Amniotic stem cell (primary cell): ENCODE measurements around the gene RECK.

Experiments
- DNase-seq: peaks from one replicate; lab custom pipeline; 2025; lab: John Stamatoyannopoulos, UW

The RECK gene

DNA sequence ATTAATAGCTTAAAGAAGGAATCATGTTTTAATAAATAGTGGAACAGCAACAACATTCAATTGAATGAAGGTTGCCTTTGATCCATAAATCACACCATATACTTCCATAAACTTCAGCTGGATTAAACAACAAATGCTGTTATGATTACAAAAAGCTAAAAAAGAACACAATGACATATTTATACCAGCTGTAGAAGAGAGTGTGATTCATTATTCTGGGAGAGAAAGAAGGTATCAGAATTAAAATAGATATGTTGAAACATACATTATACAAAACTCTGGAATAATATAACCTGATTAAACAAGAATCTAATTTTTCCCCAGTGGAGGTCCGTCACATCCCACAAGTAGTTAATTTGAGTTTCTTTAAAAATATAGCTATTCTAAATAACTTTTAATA, 7.5 kb upstream of the RECK start:
- DNase-seq, result no peak

DNA sequence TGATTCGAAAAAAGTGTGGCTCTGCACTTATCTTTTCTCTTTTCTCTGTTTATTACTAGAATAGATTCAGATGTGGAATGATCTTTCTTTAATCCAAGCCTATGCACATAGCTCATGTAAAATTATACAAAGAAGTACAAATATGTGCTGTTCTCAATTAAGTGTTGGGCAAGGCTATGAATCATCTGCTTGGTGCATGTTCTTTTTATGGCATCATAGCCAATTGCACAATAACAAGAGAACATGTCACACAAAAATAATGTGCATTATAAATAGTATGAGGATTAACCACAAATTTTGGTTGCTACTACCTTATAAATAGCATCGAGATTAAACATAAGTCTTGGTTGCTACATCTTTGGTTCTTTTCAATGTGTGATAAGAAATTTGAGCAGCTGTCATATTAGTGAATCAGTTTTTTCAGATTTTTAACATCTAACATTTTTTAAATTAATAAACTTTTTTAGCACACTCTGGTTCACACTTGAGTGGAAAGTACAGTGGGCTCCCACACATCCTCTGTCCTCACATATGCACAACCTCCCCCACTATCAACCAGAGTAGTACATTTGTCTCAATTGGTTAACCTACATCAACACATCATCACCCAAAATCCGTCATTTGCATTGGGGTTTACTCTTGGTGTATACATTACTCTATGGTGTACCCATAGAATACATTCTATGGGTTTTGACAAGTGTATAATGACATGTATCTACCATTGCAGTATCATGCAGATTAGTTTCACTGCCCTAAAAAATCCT, 6.8 kb upstream of the RECK start:
- peak; percentile 85 for DNase-seq

DNA sequence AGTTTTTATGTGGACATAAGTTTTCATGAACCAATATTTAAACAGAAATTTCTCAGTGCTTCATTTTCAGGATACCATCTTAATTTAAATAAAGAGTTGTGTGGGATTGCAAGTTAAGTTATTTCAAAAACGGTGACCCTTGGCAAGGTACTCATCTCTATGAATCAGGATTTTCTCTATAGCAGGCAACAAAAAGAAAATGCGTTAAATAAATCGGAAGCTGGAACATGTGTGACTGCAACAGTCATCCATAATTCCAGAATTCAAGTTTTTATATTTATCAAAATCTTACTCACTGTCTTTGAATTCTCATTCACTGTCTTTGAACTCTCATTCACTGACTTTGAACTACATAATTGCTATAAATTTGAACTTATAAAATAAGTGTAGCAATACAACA, 5.8 kb upstream of the RECK start:
- DNase-seq, result no peak

GRCh38 chr9:36031774-36032555, 4.7 kb upstream of the RECK start:
- no peak for DNase-seq

DNA sequence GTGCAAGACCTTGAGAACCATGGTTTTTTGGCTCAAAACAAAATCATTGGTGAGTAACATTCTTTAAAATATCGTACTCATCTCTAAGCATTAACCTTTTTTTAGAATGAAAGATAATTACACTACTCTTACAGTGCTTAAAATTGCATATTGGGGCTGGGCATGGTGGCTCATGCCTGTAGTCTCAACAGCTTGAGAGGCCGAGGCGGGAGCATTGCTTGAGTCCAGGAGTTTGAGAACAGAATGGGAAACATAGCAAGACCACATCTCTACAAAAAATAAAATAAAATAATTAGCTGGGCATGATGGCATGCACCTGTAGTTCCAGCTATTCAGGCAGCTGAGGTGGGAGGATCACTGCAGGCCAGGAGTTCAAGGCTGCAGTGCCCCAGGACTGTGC, 2.9 kb upstream of the RECK start:
- DNase-seq, result no peak

- DNase-seq, result no peak
Observed at GRCh38 chr9:36034234-36034633, 2.5 kb upstream of the RECK start.

DNA sequence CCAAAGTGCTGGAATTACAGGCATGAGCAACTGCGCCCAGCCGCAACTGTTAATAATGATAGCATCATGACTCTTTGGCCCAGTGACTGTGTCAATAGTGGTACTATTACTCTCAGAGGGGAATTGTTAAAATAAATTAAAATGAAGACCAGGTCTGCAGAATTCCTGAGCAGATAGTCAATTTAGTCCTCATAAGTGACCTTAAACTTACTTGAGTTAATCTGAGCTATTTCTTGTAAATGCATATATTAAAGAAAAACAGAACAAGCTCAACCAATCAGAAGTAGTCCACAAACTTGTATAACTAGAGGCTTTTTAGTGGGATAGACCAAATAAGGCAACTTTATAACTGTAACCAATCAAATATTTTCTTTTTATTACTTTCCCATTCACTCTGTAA, 1.7 kb upstream of the RECK start:
- DNase-seq, result no peak

GRCh38 chr9:36036253-36036779, 397 bp upstream of the RECK start:
- DNase-seq, result no peak

DNA sequence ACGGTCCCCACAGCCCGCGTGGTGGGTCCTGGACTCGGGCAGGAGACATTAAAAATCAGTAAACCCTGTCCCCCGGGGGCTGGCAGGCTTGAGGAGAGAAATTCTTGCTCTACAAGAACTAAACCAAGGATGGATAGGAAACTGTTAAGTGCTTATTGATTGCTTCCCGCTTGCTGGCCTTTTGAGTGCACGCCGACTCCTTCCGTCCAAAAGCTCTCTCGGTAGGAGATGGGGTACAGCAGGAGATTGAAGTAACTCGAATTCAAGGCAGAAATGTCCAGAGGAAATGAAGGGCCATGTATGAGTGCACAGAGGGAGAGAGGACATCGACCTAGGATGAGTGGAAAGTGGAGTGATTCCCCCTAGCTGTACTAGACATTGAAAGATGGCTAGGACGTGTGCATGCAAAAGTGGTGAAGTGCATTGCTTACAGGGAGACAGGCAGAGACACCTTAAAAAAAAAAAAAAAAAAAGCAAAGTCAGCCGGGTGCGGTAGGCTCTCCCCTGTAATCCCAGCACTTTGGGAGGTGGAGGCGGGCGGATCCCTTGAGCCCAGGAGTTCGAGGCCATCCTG, 923 bp downstream of the RECK start:
- no peak for DNase-seq

- DNase-seq, result no peak
Observed at GRCh38 chr9:36039121-36039520, 2.4 kb downstream of the RECK start.

GRCh38 chr9:36039696-36040095, 3.0 kb downstream of the RECK start:
- DNase-seq, result peak; percentile 21

GRCh38 chr9:36040271-36040925, 3.7 kb downstream of the RECK start:
- no peak for DNase-seq

DNA sequence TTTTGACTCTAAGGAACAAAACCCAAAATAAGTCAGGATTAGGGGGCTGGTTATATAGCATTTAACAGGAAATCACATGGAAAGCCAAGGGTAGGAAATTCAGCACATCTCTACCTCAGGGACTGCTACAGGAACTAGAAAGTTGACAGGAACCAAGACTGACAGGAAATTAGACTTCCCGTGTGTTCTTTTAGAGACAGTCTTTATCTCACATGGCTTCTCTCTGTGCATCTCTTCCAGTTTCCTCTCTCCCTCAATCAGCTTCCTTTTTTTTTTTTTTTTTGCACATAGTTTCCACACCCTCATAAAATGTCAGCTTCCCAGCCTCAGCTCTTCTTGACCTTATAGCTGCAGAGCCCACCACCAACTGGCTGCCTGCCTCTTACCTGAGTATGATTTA, 4.8 kb downstream of the RECK start:
- no peak for DNase-seq

- DNase-seq, result no peak
Observed at GRCh38 chr9:36045610-36046009, 8.9 kb downstream of the RECK start.

GRCh38 chr9:36046923-36047322, 10.2 kb downstream of the RECK start:
- DNase-seq, result no peak

- no peak for DNase-seq
Observed at GRCh38 chr9:36049408-36049807, 12.7 kb downstream of the RECK start.

DNA sequence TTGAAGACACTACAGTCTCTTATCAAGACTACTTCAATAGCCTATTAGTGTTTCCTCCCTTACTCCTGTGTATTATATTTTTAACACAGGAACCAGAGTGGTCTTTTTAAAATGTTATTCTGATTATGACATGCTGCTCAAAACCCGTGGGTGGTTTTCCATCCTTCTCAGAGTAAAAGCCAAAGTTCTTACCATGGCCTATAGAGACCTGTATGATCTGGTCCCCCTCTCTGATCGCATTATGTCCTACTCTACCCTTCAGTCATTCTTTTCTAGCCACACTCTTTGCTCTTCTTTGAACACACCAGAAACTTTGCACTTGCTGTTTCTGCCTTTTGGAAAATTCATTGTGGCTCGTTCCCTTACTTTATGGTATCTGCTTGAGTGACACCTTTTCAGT, 13.8 kb downstream of the RECK start:
- no peak for DNase-seq

GRCh38 chr9:36051317-36051716, 14.6 kb downstream of the RECK start:
- DNase-seq, result no peak

- no peak for DNase-seq
Observed at GRCh38 chr9:36053971-36054370, 17.3 kb downstream of the RECK start.

DNA sequence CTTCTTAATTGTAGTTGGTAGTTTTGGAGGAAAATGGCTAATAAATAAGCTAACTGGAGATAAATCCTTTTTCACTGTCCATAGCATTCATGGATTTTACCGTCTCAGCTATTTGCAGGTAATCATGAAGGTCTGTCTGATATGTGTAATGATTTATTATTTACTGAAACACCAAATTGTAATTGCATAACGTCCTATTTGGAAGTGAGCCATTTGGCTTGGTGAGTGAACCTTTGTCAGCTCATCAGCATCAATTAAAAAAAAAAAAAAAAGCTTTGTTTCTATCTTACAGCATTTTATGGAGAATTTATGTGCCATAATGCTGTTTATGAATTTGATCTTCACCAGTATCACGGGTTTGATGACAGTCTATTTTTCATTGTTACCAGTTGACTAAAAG, 20.2 kb downstream of the RECK start:
- DNase-seq, result no peak

DNA sequence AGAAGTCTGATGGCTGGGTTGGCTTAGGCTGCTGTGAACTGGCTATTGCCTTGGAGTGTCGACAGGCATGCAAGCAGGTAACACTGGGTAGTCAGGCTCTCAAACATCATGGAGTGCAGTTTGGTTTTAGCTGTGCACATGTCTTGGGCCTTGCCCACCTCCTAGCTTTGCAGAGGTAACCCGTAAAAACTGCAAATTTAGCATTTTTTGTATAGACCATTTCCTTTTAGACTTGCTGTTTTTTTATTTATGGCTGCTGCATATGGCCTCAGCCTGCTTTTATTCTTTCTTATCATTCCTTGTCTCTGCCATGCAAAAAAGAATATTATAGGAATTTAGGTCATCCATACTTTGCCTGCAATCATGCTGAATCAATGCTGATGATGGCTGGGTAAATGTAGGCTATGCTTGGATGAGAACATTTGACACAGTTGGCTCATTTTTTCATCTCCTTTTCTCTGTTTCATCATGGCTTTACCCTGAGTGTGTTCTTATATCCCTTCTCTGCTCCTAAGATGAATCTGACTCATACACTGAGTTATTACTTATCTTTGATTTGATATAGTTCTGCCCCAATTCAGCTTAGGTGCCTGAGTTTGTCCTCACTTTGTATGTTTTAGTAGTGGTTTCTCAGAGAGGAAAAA, 27.2 kb downstream of the RECK start:
- DNase-seq, result no peak

- DNase-seq, result no peak
Observed at GRCh38 chr9:36064448-36065037, 27.8 kb downstream of the RECK start.
